ENCODE results near the gene PDE4D.

Gene PDE4D

DNA sequence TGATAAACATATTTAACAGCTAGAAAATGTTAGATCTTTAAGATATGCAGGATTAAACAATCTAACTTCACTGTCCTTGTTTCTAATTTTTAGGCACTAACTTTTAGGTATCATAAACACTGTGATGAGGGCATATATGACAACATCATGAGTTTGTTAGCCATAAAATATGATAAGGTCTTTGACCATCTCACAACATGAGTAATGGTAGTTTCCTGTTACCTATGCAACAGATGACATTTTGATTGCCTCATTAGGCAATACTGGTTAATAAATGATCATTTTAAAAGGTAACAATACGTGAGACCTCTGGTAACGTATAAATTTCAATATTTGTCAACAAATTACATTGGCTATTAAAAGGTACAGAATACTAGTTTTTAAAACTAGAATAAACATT, 613.5 kb downstream of the PDE4D start:
- no peak for DNase-seq (ENCODE audit: low spot score)

DNA sequence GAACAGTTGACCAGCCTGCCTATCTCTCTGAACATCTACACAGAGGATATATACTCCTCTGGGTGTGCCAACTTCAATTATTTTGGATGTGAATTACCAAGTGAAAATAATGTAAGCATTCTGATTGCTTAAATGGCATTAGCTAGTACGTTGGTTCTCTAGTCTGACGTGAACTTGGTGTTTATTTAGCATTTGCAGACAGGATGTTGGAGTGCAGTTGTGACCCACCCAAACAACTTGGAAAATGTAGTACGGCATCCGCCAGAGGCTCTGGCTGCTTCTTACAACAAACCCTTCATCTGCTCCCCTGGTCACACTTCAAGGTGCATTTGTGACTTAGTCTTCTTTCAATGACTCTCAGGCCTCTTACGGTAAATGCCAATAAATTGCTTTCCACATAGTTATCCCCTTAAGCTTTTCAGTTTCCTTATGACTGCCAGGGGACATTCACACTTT, 616.6 kb downstream of the PDE4D start:
- DNase-seq (ENCODE audit: low spot score): no peak

DNA sequence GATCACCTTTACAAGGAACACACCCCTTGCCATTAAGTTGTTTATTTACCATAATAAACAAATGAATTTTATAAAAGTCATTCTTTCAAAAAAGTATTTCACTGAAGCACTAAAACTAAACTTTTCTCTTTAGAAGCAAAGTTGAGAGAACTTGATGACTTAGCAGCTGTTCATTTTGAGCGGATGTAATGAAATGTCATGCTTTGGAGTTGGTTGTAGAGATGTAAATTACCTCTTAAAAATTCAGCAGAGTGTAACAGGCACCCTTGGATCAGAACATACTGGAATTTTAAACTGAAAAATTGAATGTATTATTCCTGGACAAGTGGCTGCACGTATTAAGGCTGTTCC, 617.2 kb downstream of the PDE4D start:
- DNase-seq (ENCODE audit: low spot score): no peak

DNA sequence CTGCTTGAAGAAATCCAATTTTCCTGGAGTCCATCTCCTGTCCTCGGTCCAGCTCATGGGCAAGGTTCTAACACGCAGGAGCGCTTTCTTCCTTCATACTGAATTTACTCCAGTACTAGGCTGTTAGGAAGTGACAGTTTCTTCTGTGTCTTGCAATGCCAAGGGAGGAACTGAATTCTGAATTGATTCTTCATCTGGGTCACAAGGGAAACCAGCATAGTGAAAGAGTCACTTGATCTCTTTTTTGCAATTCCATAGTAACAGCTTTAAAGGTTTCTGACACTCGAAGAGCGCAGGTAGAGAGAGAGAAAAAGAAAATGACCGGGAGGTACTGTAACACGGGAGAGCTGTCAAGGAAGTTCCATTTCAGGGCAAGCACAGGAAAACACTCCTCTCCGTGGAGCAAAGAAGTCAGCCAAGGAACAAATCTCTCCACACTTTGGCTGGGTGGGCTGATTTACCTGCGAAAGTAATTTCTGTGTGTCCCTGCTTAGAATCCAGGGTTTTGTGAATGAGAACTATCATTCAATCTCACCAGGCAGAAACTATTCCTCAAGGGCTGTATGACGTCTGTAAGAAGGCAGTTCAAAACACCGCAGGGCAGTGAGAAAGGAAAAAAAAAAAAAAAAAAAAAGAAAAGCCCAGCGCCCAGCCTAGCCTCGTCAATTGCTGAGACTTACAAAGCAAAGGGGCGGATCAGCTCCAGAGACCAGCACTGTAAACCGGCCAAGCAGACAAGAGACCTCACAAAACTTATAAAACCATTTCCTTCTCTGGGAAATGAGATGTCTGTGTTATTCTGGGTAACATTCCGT, 617.8 kb downstream of the PDE4D start:
- DNase-seq (ENCODE audit: low spot score): peak; percentile 18

DNA sequence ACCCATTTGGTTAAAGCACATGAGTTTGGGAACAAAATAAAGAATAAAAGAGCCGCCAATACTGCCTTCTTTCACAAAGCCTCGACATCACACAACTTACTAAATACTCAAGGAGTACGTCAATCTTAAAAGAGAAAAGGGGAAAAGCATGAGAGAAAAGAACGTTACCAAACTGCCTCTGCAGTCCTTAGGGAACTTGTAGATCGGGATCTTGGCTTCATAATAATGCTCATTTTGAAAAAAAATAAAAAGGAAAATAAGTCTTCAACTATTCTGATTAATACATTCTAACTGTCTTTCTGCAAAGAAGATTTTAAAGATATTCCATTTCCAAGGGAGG, 618.4 kb downstream of the PDE4D start:
- no peak for DNase-seq (ENCODE audit: low spot score)

DNA sequence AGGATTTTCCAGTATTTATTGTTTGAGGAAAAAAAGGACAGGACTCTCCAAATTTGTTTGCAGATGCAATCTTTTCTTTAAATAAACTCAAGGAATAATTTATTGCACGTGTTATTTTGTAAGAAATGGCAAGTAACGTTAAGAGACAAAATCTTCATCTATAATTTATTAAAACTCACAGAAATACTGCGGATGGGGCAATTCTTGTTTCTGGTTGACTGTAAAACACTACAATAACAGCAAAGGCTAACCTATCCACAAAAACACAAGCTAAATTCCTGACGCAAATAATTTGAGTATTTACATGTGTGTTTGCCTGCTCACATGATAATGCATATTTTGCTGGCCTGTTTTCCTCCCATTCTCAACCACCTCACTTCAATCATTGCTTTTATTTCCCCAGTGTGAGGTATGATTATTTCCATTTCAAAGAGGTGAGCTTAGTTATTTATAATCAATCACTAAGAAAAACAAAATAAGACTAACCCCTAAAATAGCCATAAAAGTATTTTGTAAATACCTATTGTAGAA, 619.4 kb downstream of the PDE4D start:
- no peak for DNase-seq (ENCODE audit: low spot score)

DNA sequence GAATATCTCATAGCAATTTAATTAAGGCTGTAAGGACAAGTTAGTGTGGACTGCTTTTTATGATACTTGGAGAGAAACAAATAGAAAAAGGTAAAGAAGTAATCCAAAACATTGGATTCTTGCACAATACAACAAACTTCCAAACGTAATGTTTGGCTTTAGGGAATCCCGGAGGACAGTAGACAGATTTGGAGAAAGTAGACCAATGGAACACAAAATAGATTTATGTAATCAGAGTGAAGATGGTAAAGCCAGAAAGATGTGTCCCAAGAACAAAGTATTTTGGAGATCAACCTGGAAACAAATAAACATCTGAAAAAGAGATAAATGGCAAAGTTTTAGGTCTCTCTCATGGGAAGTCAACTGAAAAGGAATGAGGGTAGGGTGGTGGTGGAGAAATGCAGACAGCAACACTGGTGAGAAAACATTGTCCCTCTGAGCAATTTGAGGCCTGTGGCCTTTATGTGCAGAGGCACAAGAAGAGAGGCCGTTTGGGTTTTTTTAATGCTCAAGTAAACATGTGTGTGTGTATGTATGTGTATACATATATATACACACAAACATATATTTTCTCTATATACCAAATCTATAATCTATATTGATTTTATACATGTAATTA, 620.6 kb downstream of the PDE4D start:
- no peak for DNase-seq (ENCODE audit: low spot score)

DNA sequence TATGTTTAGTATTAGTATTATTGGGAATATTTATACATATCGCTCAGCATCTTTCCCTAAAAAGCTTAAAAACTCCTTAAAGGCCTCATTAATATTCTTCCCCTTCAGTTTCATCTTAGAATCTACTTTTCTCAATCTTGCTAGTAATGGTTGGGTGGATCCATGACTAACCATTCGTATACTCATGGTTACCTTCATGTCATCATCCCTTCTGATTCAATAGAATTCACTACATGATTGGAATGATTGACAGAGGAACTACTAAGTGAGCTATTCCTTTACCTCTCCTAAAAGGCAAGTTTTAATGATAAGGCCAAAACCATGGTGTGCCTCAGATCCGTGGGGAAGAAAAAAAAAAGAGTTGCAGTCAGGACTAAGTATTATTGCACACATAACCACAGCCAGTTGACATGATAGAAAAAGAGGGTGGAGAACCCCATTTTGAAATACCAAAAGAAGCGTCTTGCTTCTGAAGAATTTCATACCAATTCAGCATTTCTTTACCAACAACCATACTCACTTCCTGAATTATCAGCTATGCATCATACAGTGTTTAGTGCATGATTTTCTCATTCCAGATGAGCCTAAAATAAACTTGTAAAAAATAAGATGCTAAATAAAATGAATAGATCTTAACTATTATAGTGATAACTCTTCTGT, 624.6 kb downstream of the PDE4D start:
- no peak for DNase-seq (ENCODE audit: low spot score)

DNA sequence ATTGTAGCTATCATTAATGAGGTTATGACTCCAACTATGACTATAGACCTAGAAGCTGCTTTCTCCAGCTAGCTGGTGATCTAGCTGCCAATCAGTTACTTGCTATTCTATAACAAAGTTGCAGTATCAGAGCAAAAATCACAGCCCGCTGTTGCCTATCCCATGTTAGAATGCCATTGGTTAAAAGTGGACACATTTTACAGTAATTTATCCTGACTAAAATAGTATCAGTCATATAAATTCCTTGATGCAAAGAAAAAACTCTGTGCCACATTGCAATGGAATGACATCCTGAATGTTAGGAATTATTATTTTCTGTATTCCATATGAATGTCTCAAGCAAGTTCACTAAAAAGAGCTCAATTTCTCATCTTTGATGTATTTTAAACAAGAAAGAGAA, 626.5 kb downstream of the PDE4D start:
- DNase-seq (ENCODE audit: low spot score): no peak

DNA sequence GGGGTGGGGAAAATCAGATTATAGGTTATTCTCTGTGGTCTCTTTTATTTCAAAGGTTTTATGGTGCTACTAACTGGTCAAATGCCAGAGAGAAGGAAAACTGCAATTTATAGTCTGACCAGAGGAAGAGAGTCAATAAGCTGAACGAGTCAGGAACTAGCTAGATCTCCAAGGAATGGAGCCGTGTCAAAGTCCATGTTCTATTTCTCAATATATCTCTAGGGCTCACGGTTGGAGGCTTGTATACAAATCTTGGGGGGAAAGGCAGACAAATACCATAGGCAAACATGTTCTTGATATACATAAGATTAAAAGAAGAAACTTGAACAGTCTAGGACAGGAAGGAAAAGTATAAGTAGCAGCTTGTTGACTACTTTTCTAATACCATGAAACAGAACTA, 627.1 kb downstream of the PDE4D start:
- no peak for DNase-seq (ENCODE audit: low spot score)

DNA sequence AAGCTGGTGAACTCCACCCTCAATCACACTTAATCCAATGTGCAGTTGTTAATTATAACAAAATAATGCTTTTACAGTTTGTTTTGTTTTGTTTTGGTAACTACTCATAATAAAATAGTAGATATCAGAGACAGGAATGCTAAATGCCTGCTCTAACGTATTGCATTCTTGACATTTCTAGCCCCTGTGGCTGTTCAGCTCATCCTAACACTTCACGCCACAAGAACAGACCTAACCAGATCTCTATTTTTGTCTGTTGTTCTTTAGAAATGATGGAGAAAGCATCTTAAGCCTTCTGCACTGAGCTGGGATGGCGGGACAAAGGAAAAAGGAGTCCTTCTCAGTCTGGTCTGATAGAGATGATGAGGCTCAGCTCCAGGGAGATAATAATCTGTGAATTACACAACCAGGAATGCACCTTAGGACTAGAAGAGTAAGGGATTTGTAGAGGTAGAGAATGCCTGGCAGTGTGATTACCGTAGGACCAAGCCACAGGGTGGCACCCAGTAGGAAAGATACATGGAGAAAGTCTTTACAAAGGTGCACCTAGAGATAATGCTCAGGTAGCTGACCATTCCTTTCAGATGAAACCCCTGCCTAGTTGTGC, 628.8 kb downstream of the PDE4D start:
- DNase-seq (ENCODE audit: low spot score): no peak

DNA sequence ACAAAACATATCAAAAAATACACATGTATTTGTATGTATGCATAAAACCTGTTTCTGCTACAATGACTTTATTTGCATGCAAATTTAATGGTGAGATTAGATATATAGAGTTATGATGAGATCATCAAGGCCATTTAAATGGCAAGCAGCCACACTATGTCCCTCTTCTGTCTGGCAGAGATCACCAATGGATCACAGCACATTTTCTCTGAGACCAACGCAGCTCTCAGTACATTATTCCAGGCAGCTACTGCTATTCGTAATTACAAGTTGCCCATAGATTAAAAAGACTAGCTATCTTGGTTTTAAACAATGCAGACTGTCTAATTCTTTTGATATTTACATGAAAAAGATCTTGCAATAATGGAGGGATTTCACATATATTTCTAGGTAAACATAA, 629.5 kb downstream of the PDE4D start:
- DNase-seq (ENCODE audit: low spot score): no peak

DNA sequence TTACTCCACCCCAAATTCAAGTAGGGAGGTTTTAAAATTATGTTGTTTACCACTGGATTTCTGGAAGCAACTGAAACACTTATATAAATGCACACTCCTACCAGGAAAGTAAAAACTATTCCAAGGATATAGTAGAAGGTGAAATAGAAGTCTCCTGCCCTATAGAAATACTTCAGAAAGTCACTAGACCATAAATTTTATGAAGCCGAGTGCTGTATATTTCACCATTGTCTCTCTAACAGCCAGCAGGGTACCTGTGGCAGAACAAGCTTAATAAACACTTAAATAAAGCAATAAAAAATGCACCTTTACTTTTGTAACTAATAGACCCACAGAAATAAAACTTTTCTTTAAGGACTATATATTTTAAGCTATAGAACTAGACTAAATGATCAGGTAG, 631.6 kb downstream of the PDE4D start:
- no peak for DNase-seq (ENCODE audit: low spot score)

DNA sequence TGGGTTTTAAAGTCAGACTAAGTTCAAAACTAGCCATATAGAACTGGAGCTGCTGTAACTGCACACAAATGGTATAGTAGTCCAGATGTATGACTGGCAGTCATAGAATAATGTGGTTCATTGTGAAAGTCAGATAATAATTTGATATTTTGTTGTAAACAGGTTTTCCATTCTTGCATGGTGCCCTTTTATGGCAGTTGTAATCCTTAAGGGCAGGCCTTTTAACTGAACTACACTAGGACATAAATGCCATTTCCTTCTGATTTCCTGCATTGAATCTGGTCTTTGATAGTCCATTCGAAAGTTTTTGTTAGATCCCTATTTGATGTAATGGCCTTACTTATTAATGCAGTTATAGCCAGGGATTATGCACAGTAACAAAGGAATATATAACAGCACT, 632.6 kb downstream of the PDE4D start:
- no peak for DNase-seq (ENCODE audit: low spot score)

DNA sequence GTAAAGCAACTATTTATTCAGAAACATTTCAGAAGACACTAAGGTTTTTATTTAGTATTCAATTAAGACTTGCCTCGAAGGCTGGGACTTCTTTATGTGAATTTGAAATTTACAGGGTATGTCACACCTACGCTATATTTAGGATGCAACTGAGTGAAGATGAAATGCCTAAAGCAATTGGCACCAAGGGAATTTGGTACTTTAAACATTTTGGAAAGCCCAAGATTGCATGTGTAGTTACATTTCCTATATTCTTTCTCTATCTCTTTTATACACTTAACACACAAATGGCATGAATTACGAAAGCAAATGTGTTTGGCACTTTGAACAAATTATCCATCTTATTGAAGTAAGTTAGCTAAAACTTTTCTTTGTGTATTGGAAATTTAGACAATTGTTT, 633.3 kb downstream of the PDE4D start:
- no peak for DNase-seq (ENCODE audit: low spot score)

DNA sequence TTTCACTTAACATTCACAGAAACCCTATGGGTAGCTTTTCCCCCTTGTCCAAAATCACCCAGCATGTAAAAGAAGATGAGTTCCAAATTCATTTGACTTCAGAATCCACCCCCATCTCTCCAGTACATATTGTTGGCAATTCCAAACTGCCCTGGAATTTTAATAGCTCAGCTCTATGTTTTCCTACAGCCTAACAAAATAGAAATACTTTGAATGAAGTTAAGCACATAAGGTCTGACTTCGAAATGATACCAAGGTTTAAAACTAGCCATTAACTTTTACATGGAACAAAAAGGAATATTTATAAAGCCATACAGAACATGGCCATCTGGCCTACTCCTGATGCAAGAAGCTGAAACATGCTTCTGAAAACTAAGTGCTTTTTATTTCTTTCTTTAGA, 634.3 kb downstream of the PDE4D start:
- DNase-seq (ENCODE audit: low spot score): no peak

DNA sequence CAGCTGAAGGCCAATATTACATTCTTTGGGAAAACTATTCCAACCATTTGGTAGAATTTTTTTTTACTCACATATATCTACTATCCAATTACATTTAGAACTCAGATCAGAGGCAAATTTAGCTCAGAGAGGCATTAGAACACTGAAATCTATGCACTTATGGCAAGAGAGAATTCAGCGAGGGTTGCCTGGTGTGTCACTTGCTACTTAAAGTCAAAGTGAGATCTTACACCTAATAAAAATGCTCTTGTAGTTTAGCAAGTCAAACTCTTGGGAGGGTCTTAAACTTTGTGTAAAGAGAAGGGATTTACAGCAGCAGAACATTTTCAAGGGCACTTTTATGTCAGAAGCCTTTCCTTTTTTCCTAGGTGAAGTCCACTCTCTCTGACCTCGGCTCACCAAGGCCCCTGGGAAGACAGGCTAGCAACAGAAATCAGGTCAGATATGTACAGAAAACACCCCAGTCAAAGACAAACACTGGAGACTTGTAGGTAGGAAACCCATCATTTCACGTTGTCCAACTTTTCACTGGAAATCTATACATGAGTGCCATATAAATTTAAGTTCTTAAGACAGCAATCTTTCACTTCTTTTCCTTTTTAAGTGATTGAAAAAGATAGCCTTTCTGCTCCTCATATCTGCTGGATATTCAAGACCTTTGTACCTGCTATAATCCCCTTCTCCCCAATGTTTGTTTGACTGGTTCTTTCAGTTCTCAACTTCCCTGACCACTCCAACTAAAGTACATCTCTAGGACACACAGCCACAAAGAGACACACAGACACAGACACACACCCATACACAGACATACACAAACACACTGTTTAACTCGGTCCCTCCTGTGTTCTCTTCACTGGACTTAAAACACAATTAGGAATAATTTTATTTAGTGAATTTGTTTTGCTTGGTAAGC, 635.8 kb downstream of the PDE4D start:
- no peak for DNase-seq (ENCODE audit: low spot score)

DNA sequence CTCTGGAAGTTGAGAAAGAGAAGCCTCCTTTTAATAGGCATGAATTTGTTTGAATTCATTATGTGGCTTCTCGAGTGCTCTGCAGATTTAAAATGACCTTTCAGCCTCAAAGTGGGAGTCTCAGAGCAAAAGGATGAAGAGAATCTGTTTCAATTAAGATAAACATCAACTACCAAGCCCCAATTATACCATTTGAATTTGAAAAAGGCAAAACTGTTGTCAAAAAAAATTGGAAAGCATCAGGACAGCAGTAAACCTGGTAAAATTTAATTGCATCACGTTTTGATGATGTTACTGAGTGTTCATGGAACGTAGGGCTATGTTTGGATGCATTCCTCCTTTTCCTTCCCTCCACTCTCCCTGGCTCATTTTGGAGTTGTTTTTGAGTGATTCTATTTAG, 637.2 kb downstream of the PDE4D start:
- DNase-seq (ENCODE audit: low spot score): no peak

DNA sequence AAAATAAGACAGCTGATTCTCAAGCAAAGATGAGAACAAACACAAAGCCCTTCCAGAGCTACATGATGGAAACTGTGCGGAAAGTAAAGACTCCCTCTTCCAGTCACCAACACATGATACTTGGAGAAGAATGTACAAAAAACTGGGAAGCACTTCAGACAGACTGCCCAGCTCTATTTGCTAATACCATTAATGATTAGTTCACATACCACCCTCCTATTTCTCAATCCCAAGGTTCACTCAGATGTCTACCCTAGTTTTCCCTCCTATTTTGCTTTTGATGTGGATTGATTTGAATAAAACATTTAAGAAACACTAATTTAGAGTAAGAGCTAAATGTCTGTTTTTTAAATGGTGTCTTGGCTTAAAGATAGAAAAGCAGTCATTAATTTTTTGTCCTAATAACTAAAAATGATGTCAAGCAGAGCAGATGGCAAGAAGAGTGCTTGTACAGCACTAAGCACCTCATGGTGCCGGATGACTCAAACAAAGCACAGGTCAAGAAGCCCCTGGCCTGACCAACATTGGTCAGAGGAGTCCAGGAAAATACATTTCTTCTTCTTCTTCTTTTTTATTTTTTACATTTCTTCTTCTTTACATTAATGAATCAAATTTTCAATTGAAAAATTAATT, 639.4 kb downstream of the PDE4D start:
- DNase-seq (ENCODE audit: low spot score): no peak

DNA sequence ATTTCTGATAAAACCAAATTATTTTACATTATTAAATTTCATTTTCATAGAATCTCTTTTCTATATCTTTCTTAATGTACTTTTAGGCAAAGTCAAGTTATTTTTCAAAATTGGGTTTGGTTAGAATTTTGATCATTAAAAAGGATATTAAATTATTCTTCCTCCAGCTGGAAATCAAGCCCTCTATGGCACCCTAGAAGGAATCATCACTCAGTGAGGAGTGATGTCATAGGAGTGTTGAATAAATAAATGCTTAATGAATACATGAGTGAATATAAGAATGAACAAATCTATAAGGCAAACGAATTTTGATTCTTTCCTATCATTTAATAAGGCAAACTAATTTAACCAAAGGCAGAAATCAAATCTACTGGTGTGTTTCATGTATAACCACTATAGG, 639.9 kb downstream of the PDE4D start:
- DNase-seq (ENCODE audit: low spot score): no peak

DNA sequence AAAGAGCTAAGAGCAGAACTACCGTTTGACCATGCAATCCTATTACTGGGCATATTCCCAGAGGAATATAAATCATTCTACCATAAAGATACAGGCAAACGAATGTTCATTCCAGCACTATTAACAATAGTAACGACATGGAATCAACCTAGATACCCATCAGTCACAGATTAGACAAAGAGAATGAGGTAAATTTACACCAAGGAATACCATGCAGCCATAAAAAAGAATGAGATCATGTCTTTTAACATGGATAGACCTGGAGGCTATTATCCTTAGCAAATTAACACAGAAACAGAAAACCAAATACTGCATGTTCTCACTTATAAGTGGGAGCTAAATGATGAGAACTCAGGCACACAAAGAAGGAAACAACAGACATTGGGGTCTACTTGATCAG, 641.9 kb downstream of the PDE4D start:
- DNase-seq (ENCODE audit: low spot score): no peak
